Right lobe of liver (tissue), 4 donors: ENCODE data around the gene DDX47.
A peak's percentile ranks its signal among the peaks of the same experiment; 100 is the strongest.

Experiments used
- POLR2A ChIP-seq: fragments of 450-650 bp; IDR thresholded peaks from one replicate; pipeline ENCODE4 v1.6.1; 2017; ENCODE audit warnings: antibody characterized with exemption, mild to moderate bottlenecking
- TF ChIP-seq, protein P1 (sequence below), 4 donors: fragments of 200-600 bp in 3 of 4; fragments of 450-650 bp in 1 of 4; IDR thresholded peaks; one replicate each; pipeline versions ENCODE4 v1.5.1 to v1.8.0; 2016 to 2022; ENCODE audit warnings: antibody characterized with exemption in 4 of 4, mild to moderate bottlenecking in 2 of 4
- donor health status: DM: no; HTN: no; CAD: no.
- donor health status: DM: no; HTN: no; CAD: no.
- donor health status: DM: no; HTN: yes; CAD: no.

DNA sequence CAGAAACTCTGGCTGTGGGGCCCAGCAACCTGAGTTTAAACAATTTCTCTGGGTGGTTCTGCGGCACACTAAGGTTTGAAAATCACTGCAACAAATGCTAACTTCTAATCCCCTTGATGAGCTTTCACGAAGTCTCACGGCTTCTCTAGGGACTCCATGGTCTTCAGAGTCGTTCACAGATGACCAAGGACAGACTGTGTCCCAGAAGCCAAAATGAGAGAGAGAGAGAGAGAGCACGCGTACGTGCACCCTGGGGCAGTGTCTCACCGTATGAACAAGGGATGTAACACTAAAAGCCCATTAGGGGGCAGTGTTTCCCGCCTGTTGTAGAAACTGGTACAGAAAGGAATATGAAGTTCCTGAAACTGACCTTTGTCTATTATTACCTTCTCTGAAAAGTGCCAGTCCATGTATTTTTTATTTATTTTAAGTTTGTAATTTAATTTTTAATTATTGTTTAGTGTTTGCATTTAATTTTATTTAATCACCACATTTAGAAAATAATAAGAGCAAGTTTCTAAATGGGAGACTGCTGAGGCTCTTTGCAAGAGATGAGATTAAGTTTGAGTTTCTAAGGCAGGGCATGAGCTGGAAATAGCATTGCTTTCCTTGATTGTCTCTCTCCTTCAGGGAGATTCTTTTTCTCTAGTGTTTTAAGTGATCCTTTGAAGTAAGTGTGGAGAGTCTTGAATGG lies 24.3 kb upstream of the DDX47 start:
- TF ChIP-seq, protein P1, sequence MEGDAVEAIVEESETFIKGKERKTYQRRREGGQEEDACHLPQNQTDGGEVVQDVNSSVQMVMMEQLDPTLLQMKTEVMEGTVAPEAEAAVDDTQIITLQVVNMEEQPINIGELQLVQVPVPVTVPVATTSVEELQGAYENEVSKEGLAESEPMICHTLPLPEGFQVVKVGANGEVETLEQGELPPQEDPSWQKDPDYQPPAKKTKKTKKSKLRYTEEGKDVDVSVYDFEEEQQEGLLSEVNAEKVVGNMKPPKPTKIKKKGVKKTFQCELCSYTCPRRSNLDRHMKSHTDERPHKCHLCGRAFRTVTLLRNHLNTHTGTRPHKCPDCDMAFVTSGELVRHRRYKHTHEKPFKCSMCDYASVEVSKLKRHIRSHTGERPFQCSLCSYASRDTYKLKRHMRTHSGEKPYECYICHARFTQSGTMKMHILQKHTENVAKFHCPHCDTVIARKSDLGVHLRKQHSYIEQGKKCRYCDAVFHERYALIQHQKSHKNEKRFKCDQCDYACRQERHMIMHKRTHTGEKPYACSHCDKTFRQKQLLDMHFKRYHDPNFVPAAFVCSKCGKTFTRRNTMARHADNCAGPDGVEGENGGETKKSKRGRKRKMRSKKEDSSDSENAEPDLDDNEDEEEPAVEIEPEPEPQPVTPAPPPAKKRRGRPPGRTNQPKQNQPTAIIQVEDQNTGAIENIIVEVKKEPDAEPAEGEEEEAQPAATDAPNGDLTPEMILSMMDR (IDR thresholded peaks at IDR 0.05), result peak; percentile 77 to 91 (median 84)
- TF ChIP-seq POLR2A, result no peak
